Measurements from ENCODE around the gene MAP1LC3A.

DNA sequence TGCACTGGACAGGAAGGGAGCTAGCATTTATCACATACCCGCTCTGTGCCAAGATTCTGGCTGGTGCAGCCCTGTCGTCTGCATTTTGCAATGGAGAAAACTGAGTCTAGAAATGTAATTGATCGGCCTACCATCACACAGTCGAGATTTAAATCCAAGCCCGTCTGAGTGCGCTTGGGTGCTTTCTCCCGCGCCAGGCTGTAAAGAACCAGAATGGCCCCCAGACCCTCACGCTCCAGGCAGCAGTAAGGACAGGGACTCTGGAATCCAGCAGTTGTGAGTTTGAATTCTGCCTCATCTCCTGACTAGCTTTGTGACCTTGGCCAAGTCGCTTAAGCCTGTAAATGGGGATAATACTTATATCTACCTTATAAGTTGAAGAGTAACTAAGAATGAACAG is 31.5 kb upstream of the MAP1LC3A start:
- TF ChIP-seq, protein P1, sequence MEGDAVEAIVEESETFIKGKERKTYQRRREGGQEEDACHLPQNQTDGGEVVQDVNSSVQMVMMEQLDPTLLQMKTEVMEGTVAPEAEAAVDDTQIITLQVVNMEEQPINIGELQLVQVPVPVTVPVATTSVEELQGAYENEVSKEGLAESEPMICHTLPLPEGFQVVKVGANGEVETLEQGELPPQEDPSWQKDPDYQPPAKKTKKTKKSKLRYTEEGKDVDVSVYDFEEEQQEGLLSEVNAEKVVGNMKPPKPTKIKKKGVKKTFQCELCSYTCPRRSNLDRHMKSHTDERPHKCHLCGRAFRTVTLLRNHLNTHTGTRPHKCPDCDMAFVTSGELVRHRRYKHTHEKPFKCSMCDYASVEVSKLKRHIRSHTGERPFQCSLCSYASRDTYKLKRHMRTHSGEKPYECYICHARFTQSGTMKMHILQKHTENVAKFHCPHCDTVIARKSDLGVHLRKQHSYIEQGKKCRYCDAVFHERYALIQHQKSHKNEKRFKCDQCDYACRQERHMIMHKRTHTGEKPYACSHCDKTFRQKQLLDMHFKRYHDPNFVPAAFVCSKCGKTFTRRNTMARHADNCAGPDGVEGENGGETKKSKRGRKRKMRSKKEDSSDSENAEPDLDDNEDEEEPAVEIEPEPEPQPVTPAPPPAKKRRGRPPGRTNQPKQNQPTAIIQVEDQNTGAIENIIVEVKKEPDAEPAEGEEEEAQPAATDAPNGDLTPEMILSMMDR (IDR thresholded peaks at IDR 0.05; ENCODE audit: low read depth, low read length): no peak
- TF ChIP-seq EZH2phosphoT487 (IDR thresholded peaks at IDR 0.05; ENCODE audit: low read depth): no peak
